HCT116 (cell line): ENCODE results near the gene GHR. TPM values are rescaled to one million over a fixed set of nuclear protein-coding genes. Genes with fewer than 3 reads are reported as not detected.

Experiments
- ATAC-seq: fragments of 200-7000 bp; cut with Tn5 transposase; 2 replicates; pipeline ENCODE4 v1.9.1; 2020; ENCODE audit warnings: mild to moderate bottlenecking, moderate library complexity
- BruUV-seq: library from RNA; stranded (reverse); fragments of 400-500 nt; replicated peaks from 2 replicates; lab custom pipeline; 2021; lab: Mats Ljungman, UMichigan
- CTCF ChIA-PET: fragments of 300-600 bp; sonication (Branson Sonifier 250); formaldehyde crosslinking; loops from one replicate; lab custom pipeline; 2021; ENCODE audit warnings: antibody characterized with exemption; lab: Charles Lee
- POLR2A ChIA-PET: fragments of 300-600, 350-600 bp; sonication (Branson Sonifier 250); formaldehyde crosslinking; loops from one replicate; lab custom pipeline; 2021; ENCODE audit warnings: antibody characterized with exemption; lab: Charles Lee
- RAD21 ChIA-PET, 2 experiments: fragments of 300-600 bp; sonication (Branson Sonifier 250); formaldehyde crosslinking; loops; one replicate each; lab custom pipeline; 2023; ENCODE audit warnings: low total read pairs in 2 of 2; ENCODE audit not compliant: uncharacterized antibody in 2 of 2, unreplicated experiment in 2 of 2, low non-redundant PET in 1 of 2; lab: Charles Lee
- DNase-seq: peaks from one replicate; pipeline ENCODE4 v3.0.0-alpha.2; 2010; ENCODE audit warnings: low read depth, low spot score
- H2AFZ ChIP-seq: fragments of 200-600 bp; shearing (Covaris generic), sonication (generic); 2 replicates; pipeline ENCODE4 v1.6.1; 2017; ENCODE audit warnings: low read depth, mixed run types, mixed read lengths, antibody characterized with exemption, low read length; ENCODE audit not compliant: poor library complexity, severe bottlenecking
- H3K27ac ChIP-seq: 2 replicates; pipeline ENCODE4 v1.5.1; 2012; ENCODE audit warnings: low read depth, low read length
- H3K27me3 ChIP-seq: fragments of 200-600 bp; sonication (generic); 2 replicates; pipeline ENCODE4 v1.6.1; 2016; ENCODE audit warnings: mixed run types, low read length, mixed read lengths; ENCODE audit not compliant: insufficient read depth
- H3K36me3 ChIP-seq, 2 experiments: fragments of 200-500 bp in 1 of 2; fragments of 200-600 bp in 1 of 2; sonication (Bioruptor generic) in 1 of 2; sonication (generic) in 1 of 2; 2 replicates each; pipeline versions ENCODE4 v1.5.1 to v1.6.1; 2014 to 2016; ENCODE audit warnings: low read length in 2 of 2, inconsistent platforms in 1 of 2, mixed read lengths in 1 of 2, mixed run types in 1 of 2; ENCODE audit not compliant: insufficient read depth in 2 of 2, control insufficient read depth in 1 of 2
- H3K4me1 ChIP-seq, 2 experiments: fragments of 200-600 bp in 1 of 2; sonication (generic) in 1 of 2; 2 replicates each; pipeline versions ENCODE4 v1.5.1 to v1.6.1; 2012 to 2017; ENCODE audit warnings: low read length in 2 of 2, inconsistent platforms in 1 of 2, mild to moderate bottlenecking in 1 of 2, mixed read lengths in 1 of 2, mixed run types in 1 of 2, moderate library complexity in 1 of 2; ENCODE audit not compliant: insufficient read depth in 2 of 2, control insufficient read depth in 1 of 2
- H3K4me2 ChIP-seq: fragments of 200-600 bp; sonication (generic); 2 replicates; pipeline ENCODE4 v1.6.1; 2017; ENCODE audit warnings: mixed run types, low read length, mixed read lengths
- H3K4me3 ChIP-seq, 2 experiments: fragments of 200-600 bp in 1 of 2; sonication (generic) in 1 of 2; replicated peaks in 1 of 2; 2 replicates each; pipeline ENCODE4 v1.5.1; 2011 to 2016; ENCODE audit warnings: low read length in 2 of 2, control low read depth in 1 of 2, low read depth in 1 of 2, mild to moderate bottlenecking in 1 of 2, mixed read lengths in 1 of 2, mixed run types in 1 of 2
- H3K79me2 ChIP-seq: fragments of 200-600 bp; sonication (generic); 2 replicates; pipeline ENCODE4 v1.6.1; 2017; ENCODE audit warnings: mild to moderate bottlenecking, mixed run types, low read length, moderate library complexity, mixed read lengths; ENCODE audit not compliant: insufficient read depth
- H3K9ac ChIP-seq: fragments of 200-600 bp; sonication (generic); 2 replicates; pipeline ENCODE4 v1.6.1; 2016; ENCODE audit warnings: low read length, mixed read lengths
- H3K9me2 ChIP-seq: fragments of 200-600 bp; sonication (generic), shearing (Covaris generic); 2 replicates; pipeline ENCODE4 v1.6.1; 2017; ENCODE audit warnings: mixed run types, mild to moderate bottlenecking, moderate library complexity; ENCODE audit not compliant: insufficient read depth
- H3K9me3 ChIP-seq, 2 experiments: fragments of 200-500 bp in 1 of 2; fragments of 200-600 bp in 1 of 2; sonication (Bioruptor generic) in 1 of 2; sonication (generic) in 1 of 2; 2 replicates each; pipeline ENCODE4 v1.6.1; 2014 to 2017; ENCODE audit warnings: low read length in 2 of 2, mixed read lengths in 2 of 2, inconsistent platforms in 1 of 2, low read depth in 1 of 2, mild to moderate bottlenecking in 1 of 2, mixed run types in 1 of 2, moderate library complexity in 1 of 2; ENCODE audit not compliant: control insufficient read depth in 1 of 2, insufficient read depth in 1 of 2
- H4K20me1 ChIP-seq: fragments of 200-600 bp; sonication (generic), shearing (Covaris generic); 2 replicates; pipeline ENCODE4 v1.6.1; 2017; ENCODE audit warnings: mixed run types, mild to moderate bottlenecking, moderate library complexity; ENCODE audit not compliant: insufficient read depth
- CEBPB ChIP-seq: IDR thresholded peaks from 2 replicates; pipeline ENCODE4 v1.6.1; 2012; ENCODE audit warnings: low read depth
- EZH2 ChIP-seq: fragments of 200-600 bp; sonication (generic); IDR thresholded peaks from 2 replicates; pipeline ENCODE4 v1.6.1; 2017; ENCODE audit warnings: antibody characterized with exemption, mixed run types
- FOSL1 ChIP-seq: IDR thresholded peaks from 2 replicates; pipeline ENCODE4 v1.6.1; 2012; ENCODE audit warnings: low read depth
- JUND ChIP-seq: IDR thresholded peaks from 2 replicates; pipeline ENCODE4 v1.6.1; 2012
- POLR2AphosphoS5 ChIP-seq: IDR thresholded peaks from 2 replicates; pipeline ENCODE4 v1.6.1; 2011; ENCODE audit warnings: mild to moderate bottlenecking, low read depth, low read length, moderate library complexity
- RAD21 ChIP-seq: IDR thresholded peaks from 2 replicates; pipeline ENCODE4 v1.6.1; 2012; ENCODE audit warnings: low read depth, mild to moderate bottlenecking
- intact Hi-C: fragments of 100-400 bp; cut with micrococcal nuclease; formaldehyde crosslinking; loops from 2 replicates; pipeline ENCODE4 v1.10.0; 2022
- total RNA-seq: library from RNA; stranded (reverse); gene quantifications from one replicate; pipeline ENCODE4 v1.2.1, GENCODE V29; 2021; ENCODE audit not compliant: unreplicated experiment
- TF ChIP-seq, protein P1 (sequence below): IDR thresholded peaks from 2 replicates; pipeline ENCODE4 v1.6.1; 2012; ENCODE audit warnings: low read depth
- TF ChIP-seq, protein P2 (sequence below): IDR thresholded peaks from 2 replicates; pipeline ENCODE4 v1.6.1; 2012
- TF ChIP-seq, protein P3 (sequence below): IDR thresholded peaks from 2 replicates; pipeline ENCODE4 v1.6.1; 2012

The GHR gene
- total RNA-seq, 1 experiment from 2014 or later, result not detected

DNA sequence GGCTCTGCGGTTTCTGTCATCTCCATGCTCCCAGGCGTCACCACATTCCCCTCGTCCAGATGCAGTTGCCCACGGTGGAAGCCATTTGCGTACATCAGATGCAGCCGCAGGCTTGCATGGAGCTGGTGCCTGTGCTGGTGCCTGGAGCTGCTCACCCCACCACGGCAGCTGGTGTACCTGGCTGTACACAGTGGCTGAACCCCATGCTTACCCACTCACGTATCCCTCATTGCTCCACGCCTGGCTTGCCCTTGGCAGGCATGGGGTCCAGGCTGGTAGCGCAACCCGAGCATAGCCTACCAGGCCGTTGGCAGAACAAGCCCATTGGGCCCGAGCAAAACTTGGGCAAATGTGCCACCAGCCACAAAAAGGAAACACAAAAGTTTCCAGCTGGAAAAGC is 159.5 kb downstream of the GHR start:
- no peaks in the 10 kb centered on the region for H4K20me1 ChIP-seq
- no peak for ATAC-seq
- H3K27me3 ChIP-seq, result peaks cover 17% of the 10 kb centered on the region; the same call in 1 of the 2 replicates
- no peak overlapping the region for H3K27ac ChIP-seq
- H3K79me2 ChIP-seq, result no peaks in the 10 kb centered on the region
- POLR2A ChIA-PET, result no interaction called here
- no peaks in the 10 kb centered on the region for H3K36me3 ChIP-seq
- H3K9ac ChIP-seq, result no peak overlapping the region
- TF ChIP-seq RAD21 (no peak), JUND (no peak), CEBPB (no peak), POLR2AphosphoS5 (no peak), EZH2 (no peak), FOSL1 (no peak)
- TF ChIP-seq, protein P1, sequence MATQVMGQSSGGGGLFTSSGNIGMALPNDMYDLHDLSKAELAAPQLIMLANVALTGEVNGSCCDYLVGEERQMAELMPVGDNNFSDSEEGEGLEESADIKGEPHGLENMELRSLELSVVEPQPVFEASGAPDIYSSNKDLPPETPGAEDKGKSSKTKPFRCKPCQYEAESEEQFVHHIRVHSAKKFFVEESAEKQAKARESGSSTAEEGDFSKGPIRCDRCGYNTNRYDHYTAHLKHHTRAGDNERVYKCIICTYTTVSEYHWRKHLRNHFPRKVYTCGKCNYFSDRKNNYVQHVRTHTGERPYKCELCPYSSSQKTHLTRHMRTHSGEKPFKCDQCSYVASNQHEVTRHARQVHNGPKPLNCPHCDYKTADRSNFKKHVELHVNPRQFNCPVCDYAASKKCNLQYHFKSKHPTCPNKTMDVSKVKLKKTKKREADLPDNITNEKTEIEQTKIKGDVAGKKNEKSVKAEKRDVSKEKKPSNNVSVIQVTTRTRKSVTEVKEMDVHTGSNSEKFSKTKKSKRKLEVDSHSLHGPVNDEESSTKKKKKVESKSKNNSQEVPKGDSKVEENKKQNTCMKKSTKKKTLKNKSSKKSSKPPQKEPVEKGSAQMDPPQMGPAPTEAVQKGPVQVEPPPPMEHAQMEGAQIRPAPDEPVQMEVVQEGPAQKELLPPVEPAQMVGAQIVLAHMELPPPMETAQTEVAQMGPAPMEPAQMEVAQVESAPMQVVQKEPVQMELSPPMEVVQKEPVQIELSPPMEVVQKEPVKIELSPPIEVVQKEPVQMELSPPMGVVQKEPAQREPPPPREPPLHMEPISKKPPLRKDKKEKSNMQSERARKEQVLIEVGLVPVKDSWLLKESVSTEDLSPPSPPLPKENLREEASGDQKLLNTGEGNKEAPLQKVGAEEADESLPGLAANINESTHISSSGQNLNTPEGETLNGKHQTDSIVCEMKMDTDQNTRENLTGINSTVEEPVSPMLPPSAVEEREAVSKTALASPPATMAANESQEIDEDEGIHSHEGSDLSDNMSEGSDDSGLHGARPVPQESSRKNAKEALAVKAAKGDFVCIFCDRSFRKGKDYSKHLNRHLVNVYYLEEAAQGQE, result no peak
- TF ChIP-seq, protein P2, sequence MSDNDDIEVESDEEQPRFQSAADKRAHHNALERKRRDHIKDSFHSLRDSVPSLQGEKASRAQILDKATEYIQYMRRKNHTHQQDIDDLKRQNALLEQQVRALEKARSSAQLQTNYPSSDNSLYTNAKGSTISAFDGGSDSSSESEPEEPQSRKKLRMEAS, result no peak
- TF ChIP-seq, protein P3, sequence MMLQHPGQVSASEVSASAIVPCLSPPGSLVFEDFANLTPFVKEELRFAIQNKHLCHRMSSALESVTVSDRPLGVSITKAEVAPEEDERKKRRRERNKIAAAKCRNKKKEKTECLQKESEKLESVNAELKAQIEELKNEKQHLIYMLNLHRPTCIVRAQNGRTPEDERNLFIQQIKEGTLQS, result no peak
- DNase-seq, result no peak
- H3K4me1 ChIP-seq, result no peaks in the 10 kb centered on the region
- RAD21 ChIA-PET, result no interaction called here
- CTCF ChIA-PET, result interaction anchor here (0.9 to 3.2 kb wide), 9 partner anchors 9 to 726 kb away, joined by 3 to 19 read pairs (median 6); no protein-coding TSS in a partner anchor
- no TSS peak for BruUV-seq
- H2AFZ ChIP-seq, result no peak overlapping the region
- no peaks in the 10 kb centered on the region for H3K9me2 ChIP-seq
- intact Hi-C loops, result loop anchor here (2.0 to 5.0 kb wide), 3 partner anchors 185 to 726 kb away; no protein-coding TSS in a partner anchor
- H3K4me2 ChIP-seq, result no peak overlapping the region
- no peak overlapping the region for H3K4me3 ChIP-seq
- H3K9me3 ChIP-seq, result no peaks in the 10 kb centered on the region
